ENCODE measurements around the gene TFB2M.
"Not testable (repeated sequence)": the region's sequence is repeated elsewhere in the genome, so short reads cannot be mapped to it uniquely, and the experiment has no call there.

Gene TFB2M

DNA sequence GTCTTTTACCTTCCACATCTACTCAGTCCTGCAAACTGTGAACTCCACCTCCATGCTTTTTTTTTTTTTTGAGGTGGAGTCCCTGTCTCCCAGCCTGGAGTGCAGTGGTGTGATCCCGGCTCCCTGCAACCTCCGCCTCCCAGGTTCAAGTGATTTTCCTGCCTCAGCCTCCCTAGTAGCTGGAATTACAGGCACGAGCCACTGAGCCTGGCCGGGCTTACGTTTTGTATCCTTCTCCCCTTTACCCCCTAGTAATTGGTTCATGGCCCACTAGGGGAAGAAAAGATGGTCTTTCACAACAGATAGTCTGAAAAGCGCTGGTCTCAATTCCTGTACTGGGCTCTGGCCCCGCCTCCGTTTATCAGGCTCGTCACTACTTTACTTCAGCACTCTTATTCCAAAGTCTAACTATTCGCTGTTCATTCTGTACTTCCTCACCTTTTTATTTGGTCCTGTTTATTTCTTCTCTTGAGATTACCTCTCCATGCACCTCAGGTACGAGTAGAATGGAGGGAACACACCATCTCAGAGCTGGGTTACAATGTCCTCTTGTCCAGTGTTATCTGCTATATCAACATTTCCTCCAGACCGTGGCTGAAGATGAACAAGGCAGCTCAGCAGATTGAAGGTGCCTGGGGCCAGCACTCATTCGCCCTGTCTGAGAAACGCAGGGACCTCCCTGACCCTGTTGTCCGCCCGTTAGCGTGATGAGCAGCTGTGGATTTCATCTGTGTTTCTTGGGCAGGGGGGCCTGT, 16.4 kb upstream of the TFB2M start:
- DNase-seq, result peak in 2 of 4 experiments; percentile 37 to 40

DNA sequence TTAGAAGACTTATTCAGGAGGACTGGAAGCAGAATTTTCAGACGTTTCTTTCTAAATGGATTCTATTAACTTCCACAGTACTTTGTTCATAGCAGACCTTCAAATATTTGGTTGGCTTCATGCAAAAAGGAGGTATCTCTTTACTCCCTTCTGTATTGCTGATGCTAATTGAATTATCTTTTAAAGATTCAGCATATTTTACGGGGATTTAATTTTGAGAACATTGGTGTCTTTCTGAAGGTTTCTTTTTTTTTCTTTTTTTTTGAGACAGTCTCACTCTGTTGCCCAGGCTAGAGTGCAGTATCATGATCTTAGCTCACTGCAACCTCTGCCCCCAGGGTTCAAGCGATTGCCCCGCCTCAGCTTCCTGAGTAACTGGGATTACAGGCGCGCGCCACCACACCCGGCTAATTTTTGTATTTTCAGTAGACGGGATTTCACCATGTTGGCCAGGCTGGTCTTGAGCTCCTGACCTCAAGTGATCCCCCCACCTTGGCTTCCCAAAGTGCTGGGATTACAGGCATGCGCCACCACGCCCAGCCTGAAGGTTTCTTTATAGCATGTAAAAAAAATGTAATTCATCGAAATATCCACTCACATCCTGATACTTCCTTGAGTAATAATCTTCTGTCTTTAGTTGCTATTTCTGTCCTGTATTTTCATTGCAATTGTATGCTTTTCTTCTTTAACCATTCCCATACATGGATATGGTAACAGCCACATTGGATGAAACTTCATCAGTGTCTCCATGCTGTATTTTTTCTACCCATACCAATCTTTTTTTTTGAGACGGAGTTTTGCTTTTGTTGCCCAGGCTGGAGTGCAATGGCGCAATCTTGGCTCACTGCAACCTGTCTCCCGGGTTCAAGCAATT, 14.7 kb upstream of the TFB2M start:
- DNase-seq, result no peak

DNA sequence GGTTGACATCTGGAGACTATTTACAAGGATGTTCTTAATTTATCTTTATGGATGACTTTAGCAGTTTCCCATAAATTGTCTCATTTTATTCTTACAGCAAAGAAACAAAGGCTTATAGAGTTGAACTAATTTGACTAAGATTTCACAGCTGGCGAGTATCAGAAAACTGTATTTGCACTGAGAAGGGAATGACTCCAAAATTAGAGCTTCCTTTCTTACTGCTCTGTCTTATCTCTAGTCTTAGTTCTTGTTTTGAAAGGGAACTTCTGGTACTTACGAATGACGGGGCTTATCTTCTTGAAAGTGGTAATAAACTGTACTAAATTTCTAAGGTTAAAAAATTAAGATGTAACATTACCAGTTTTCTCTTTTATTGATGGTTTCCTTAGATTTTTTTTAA, 13.8 kb upstream of the TFB2M start:
- DNase-seq, result peak in 2 of 4 experiments; percentile 28 to 41

DNA sequence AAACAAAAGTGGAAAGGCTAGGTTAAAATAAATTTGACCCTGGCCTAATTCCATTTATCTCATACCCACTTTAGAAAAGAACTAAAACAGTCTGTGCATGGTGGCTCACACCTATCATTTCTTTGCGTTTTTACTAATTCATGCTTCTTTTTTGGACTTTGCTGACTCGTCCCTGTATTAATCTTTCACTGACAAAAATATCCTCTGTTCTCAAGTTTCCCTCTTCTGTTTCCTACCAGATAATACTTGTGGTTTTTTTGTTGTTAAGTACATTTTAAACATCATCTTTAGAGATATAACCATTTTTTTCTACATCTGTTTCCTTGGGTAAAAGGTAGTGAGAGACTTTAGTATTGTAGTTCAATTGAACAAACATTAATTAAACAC, 11.7 kb upstream of the TFB2M start:
- DNase-seq, result no peak

DNA sequence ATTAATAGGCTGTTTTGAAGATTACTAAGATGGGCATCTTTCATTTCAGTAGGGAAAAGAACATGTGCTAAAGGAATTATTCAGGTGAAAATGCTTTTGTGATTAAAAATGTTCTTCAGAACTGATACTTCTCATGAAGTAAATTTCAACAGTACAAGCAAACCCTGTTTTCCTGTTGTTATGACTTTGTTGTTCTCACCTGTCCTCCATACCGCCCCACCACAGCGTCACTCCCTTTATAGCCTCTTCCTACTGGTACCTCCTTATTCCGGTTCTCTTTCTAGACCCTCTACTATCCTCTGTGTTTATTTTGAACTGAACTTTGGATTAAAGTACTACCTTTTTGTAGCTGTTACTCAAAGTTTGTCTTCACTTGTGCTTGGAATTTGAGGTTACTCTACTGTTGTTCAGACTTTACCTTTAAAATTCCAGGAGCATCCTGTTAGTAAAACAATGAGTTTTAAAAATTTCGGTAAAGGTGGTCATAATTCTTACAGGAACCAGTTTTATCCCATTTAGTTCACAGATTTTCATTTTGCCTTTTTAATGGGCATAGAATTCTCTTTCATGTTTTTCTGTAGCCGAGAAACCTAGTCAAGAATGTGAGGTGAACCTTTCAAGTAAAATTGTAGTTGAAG, 11.1 kb upstream of the TFB2M start:
- no peak for DNase-seq

DNA sequence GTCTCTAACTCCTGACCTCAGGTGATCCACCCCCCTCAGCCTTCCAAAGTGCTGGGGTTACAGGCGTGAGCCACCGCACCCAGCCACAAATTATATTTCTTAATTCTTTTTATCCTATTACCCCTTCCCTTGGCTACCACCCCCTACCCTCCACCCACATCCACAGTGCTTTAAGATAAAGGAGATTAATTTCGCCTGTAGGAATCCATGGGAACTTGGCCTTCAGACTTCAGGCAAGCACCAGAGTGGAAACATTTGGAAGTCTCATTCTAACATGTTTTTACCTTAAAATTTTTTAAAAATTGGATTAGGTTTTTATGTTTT, 10.6 kb upstream of the TFB2M start:
- DNase-seq, result no peak

DNA sequence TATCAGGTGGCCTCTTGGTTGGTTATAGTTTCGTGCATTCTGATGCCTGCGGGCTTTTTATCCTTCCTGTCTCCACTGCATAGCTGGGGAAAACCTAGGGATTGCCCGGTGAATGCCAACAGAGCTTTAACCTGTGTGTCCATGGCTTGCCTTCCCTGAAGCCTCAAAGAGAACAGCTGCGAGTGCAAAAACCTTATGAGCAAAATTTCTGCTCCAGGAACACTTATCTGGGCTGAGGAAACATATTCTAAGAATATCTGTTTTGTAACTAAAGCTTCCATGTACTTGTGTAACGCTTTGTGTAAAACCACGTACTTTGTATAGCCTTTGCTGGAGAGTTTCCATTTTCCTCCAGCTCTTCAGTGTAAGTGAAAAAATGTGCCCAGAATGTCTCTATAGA, 7.4 kb upstream of the TFB2M start:
- peak in 3 of 4 experiments; percentile 15 to 29 (median 18) for DNase-seq

DNA sequence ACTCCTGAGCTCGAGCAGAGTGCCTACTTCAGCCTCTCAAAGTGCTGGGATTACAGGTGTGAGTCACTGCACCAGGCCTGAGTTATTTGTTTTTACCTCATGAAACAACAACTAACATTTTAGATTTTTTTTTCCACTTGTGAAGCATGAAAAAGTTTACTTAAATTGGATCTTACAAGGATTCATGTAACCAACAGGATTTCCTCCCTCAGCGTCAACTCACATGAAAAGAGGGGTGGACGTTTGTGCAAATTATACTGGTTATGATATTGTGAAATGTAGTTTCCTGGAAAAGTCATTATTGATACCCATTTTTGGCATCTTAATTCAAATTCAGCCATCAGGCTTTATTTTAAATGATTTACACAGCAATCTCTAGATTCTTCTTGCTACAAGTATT, 6.7 kb upstream of the TFB2M start:
- DNase-seq, result no peak

DNA sequence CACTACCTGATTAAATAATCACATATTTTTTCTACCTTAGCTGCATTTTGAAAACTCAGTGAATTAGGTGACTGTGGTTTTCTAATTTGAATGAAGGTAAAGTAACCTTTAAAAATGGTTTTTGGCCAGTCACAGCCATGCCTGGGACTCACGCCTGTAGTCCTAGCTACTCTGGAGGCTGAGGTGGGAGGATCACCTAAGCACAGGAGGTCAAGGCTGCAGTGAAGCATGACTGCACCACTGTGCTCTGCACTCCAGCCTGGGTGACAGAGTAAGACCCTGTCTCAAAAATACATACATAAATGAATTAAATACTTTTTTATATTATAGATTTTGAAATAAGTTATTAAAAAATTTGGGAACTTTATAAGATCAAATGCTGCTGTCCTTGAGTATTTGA, 5.9 kb upstream of the TFB2M start:
- no peak for DNase-seq

DNA sequence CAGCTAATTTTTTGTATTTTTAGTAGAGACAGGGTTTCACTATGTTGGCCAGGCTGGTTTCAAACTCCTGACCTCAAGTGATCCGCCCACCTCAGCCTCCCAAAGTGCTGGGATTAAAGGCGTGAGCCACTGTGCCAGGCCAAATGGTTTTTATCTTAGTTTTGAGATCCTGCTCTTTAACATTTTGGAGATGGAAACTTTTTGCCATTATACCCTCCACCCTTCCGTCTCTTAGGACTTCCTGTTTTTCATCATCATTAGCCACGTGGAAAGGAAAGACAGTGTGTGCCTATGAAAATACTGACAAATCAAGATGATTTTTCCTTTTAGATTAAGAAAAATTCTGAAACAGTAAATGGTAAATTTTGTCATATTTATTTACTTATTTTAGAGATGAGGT, 5.2 kb upstream of the TFB2M start:
- peak; percentile 34 to 71 (median 58) for DNase-seq

DNA sequence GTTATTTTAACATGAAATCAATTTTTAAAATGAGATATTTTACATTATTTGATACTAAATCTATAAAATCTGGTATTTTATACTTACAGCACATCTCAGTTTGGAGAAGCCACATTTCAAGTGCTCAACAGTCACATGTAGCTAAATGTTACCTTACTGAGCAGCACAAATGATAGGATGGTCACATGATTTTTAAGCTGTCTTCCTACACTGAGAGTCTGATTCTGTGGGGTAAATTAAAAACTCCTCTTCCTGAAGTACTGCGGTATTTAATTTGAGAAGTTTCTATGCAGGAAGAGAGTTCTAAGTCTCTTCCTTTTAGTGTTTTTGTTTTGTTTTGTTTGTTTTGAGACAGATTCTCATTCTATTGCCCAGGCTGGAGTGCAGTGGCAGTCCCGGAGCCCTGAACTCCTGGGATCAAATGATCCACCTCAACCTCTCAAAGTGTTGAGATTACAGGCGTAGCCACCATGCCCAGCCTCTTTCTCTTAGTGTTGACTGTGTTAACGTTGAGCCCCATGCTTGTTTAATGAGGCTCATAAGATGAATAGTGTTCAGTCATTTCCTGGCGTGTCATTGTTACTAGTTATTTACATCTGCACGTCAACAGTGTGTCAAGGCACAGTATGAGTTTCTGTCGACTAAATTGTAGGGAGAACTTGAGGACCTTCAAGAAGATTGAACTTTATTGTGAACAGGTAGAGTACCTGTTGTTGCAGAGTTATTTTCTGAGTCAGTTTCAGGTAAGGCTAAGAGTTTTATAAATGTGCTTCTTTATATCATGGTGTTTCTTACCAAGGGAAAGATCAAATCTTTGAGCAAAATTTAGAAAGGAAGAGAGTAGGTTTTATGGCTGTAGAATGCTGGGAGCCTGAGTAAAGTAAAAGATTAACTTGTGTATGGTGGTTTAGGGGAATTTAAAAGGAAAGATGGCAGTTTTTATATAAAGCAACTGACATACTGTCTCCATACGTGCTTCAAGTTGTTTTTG, 3.5 kb upstream of the TFB2M start:
- DNase-seq, result peak; percentile 24 to 69 (median 50)

DNA sequence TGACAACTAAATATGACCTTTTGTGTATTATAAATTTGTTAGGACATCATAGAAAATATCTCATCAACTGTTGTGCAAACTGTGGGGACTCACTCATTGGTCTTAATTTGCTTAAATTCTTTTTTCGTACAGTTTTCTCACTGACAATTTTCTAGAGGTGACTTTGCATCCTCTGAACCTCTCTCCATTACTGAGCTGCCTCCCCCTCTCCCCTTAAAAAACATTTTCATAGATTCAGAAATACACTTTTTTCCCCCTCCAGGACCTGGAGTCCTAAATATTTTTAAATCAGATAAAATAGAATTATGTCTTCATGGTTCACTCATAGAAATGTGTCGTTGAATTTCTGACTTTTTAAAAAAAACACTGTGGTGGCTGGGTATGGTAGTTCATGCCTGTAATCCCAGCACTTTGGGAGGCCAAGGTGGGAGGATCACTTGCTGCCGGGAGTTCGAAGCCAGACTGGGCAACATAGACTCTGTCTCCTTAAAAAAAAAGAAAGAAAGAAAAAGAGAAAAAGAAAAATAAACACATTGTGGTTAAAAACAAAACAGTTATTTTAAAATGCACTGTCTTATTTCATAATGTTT, 1.7 kb upstream of the TFB2M start:
- DNase-seq, result no peak

DNA sequence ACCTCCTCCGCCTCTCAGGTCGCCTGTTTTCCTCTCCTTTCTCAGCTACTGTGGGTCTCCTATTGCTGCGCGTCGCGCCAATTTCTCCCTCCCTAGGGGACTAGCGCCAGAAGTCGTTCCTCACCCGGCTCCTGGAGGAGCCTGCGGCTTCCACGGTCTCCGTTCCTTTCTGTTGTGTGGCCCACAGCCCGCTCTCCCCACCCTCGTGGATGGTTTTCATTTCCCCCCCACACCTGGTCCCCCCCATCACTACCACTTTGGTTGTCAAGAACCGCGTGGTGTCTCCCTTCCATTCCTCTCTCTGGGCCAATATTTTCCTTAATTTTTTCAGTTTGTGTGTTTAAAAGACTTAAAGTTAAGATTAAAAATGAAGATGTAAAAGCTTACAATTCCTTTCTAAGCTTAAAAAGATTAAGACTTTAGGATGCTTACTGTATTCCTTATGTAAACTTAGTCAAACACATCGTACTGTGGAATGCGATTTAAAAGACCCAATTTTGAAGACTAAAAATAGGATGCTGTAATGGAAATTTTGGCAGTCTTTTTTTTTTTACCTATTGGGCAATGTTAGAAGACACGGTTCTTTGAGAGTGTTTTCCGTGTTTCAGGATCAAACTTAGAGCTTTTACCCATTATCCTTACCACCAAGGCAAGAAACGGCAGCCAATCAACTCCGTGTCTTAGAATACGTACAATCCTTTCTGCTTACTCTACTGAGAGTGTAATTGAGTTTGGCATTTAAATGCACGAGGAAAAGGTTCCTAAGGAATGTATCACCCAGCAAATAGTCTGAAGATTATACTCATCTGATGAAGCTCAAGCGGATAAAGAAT, 968 bp upstream of the TFB2M start:
- DNase-seq, result peak in 3 of 4 experiments; percentile 27 to 41 (median 28)

DNA sequence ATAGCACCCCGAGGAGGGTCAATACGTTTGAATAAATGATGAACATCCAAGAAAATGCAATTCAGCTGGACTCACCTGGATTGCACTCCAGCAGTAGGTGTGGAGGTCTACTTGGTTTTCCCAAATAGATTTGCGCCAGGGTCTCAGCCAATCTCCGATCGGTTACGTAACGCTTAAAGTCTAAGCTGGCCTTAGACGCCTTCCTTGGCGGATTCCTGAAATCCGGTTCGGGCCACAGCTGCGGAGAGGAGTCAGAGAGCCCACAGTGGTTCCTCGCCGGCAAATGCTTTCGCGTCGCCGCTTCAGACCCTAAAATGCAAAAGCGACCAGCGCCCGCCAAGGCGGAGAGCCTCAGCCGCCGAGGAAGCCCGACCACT, 322 bp downstream of the TFB2M start:
- DNase-seq, result no peak

DNA sequence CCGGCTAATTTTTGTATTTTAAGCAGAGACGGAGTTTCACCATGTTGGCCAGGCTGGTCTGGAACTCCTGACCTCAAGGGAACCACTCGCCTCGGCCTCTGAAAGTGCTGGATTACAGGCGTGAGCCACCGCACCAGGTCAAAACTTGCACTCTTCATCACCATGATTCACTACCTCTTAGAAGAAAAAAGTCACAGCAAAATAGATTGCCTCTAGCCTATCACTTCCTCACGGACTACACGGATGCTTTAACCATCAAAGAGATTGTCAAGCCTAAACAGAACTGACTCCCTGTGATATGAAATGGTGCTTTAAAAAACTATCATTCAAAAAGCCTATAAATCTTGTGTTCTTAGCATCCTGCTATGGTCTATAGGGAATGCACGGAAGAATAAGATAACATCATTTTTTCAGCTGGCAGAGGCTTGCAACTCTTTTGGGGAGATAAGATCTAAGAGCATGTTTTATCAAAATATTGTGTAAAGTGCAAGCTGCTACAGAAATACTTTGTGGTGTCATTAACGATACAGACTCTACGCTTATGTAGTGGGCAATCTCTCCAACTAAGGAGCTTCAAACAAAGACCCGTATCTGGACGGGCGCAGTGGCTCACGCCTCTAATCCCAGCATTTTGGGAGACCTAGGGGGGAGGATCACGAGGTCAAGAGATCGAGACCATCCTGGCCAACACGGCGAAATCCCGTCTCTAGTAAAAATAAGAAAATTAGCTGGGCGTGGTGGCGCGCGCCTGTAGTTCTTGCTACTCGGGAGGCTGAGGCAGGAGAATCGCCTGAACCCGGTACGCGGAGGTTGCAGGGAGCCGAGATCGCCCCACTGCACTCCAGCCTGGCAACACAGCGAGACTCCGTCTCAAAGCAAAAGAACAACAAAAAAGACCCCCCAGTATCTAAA, 966 bp downstream of the TFB2M start:
- DNase-seq, result peak in 1 of 4 experiments; percentile 13

DNA sequence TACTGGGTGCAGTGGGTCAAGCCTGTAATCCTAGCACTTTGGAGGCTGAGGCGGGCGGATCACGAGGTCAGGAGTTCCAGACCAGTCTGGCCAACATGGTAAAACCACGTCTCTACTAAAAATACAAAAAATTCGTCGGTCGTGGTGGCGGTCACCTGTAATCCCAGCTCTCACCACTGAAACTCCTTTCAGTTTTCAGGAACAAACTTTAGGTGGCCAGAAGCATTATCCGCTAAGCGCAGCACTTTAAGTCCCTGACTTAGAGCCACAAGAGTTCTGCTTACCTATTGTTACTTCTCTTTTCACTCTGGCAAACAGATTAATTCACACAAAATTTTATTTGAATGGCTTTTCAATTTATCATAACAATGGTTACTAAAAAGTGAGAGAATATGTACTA, 5.2 kb downstream of the TFB2M start:
- DNase-seq, result not testable (repeated sequence)

DNA sequence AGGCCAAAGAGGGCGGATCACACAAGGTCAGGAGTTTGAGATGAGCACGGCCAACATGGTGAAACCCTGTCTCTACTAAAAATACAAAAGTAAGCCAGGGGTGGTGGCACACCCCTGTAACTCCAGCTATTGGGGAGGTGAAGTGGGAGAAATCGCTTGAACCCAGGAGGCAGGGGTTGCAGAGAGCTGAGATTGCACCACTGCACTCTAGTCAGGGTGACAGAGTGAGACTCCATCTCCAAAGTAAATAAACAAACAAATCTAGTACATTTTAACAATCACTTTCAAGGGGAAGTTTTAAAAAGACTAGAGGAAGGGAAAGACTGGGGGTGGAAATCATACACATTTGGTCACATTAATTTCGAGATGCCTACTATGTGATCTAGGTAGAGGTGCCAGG, 6.8 kb downstream of the TFB2M start:
- no peak for DNase-seq

DNA sequence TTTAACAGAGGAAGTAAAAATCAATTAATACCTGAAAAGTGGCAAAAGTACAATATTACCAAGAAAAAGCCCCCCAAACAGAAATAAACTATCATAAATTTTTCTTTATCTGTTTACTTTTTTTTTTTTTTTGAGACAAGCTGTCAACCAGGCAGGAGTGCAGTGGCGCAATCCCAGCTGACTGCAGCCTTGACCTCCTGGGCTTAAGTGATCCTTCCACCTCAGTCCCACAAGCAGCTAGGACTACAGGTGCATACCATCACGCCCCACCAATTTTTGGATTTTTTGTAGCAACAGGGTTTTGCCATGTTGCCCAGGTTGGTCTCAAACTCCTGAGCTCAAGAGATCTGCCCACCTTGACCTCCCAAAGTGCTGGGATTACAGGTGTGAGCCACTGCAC, 8.0 kb downstream of the TFB2M start:
- DNase-seq, result no peak

DNA sequence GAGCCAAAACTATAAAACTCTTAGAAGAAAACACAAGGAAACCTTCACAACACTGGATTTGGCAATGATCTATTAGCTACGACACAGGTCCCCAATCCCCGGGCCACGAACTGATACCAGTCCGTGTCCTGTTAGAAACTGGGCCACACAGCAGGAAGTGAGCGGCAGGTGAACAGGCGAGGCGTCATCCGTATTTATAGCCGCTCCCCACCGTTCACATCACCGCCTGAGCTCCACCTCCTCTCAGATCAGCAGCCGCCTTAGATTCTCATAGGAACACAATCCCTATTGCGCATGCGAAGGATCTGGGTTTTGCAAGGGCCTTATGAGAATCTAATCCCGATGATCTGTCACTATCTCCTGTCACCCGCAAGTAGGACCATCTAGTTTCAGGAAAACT, 11.9 kb downstream of the TFB2M start:
- DNase-seq, result no peak

DNA sequence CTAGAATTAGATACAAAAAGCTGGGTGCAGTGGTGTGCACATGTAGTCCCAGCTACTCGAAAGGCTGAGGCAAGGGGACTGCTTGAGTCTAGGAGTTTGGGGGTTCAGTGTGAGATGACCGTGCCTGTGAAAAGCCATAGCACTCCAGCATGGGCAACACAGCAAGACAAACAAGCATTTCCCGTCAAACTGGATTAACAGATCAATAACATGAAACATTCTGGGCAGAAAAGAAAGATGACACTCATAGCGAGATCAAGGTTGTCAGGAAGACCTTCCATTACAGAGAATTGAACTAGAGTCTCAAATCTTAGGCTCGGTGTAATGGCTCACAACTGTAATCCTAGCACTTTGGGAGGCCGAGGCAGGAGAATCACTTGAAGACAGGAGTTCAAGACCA, 14.0 kb downstream of the TFB2M start:
- no peak for DNase-seq

Measured in suppressor macrophage (primary cell).